HepG2 (cell line): ENCODE results near the gene SYTL3. TPM values are rescaled to one million over a fixed set of nuclear protein-coding genes. Genes with fewer than 3 reads are reported as not detected.
A peak's percentile ranks its signal among the peaks of the same experiment; 100 is the strongest.
"Not testable (repeated sequence)": the region's sequence is repeated elsewhere in the genome, so short reads cannot be mapped to it uniquely, and the experiment has no call there.

Source experiments
- ATAC-seq: fragments of 200-7000 bp; cut with Tn5 transposase; 3 replicates; pipeline ENCODE4 v1.9.1; 2020; ENCODE audit warnings: mild to moderate bottlenecking, moderate library complexity
- BruUV-seq: library from RNA; stranded (reverse); fragments of 400-500 nt; replicated peaks from 2 replicates; lab custom pipeline; 2021; lab: Mats Ljungman, UMichigan
- CTCF ChIA-PET: fragments of 300-600 bp; formaldehyde crosslinking; extraction: SDS; loops from one replicate; lab custom pipeline; 2021; ENCODE audit warnings: low total read pairs, inconsistent platforms, low intra/inter-chr PET ratio; lab: Yijun Ruan, JAX
- POLR2A ChIA-PET: fragments of 350-600 bp; sonication (Branson Sonifier 250); formaldehyde crosslinking; loops from one replicate; lab custom pipeline; 2020; ENCODE audit warnings: antibody characterized with exemption, inconsistent platforms; lab: Yijun Ruan, JAX
- DNase-seq: peaks from one replicate; pipeline ENCODE4 v3.0.0-alpha.2; 2015; ENCODE audit warnings: low spot score
- FAIRE-seq: peaks from 3 replicates; lab custom pipeline; 2011; peaks lifted over from hg19 to GRCh38; lab: Jason Lieb, UNC
- H2AFZ ChIP-seq: one replicate; pipeline ENCODE4 v1.6.1; 2011; ENCODE audit warnings: low read length, inconsistent platforms
- H3K27ac ChIP-seq: fragments of 300-600 bp; 3 replicates; pipeline ENCODE4 v1.8.0; 2011; ENCODE audit warnings: mixed run types, mild to moderate bottlenecking, mixed read lengths, low read length, inconsistent platforms; ENCODE audit not compliant: insufficient read depth; ENCODE audit errors: extremely low read length
- H3K27me3 ChIP-seq, 2 experiments: fragments of 200-600 bp in 1 of 2; 2 replicates in 1 of 2; 3 replicates in 1 of 2; pipeline versions ENCODE4 v1.6.0 to v1.8.0; 2011; ENCODE audit warnings: low read length in 2 of 2, mild to moderate bottlenecking in 2 of 2, moderate library complexity in 2 of 2, inconsistent platforms in 1 of 2; ENCODE audit not compliant: insufficient read depth in 2 of 2, control insufficient read depth in 1 of 2
- H3K36me3 ChIP-seq, 2 experiments: fragments of 200-600 bp in 1 of 2; replicated peaks in 1 of 2; 2 replicates in 1 of 2; 3 replicates in 1 of 2; pipeline versions ENCODE4 v1.5.1 to v1.8.0; 2011; ENCODE audit warnings: low read length in 2 of 2, inconsistent platforms in 1 of 2; ENCODE audit not compliant: insufficient read depth in 2 of 2, control insufficient read depth in 1 of 2
- H3K4me1 ChIP-seq: 2 replicates; pipeline ENCODE4 v1.5.1; 2012; ENCODE audit warnings: low read length, inconsistent platforms; ENCODE audit not compliant: insufficient read depth
- H3K4me2 ChIP-seq: 2 replicates; pipeline ENCODE4 v1.6.0; 2011; ENCODE audit warnings: low read depth, low read length, inconsistent platforms
- H3K4me3 ChIP-seq, 3 experiments: fragments of 200-600 bp in 1 of 3; sonication (generic), shearing (Covaris generic) in 1 of 3; replicated peaks in 1 of 3; 2 replicates each; pipeline ENCODE4 v1.5.1; 2011 to 2016; ENCODE audit warnings: low read length in 3 of 3, inconsistent platforms in 2 of 3, low read depth in 2 of 3, mild to moderate bottlenecking in 2 of 3, control low read depth in 1 of 3, mixed read lengths in 1 of 3; ENCODE audit not compliant: insufficient read depth in 1 of 3
- H3K79me2 ChIP-seq: one replicate; pipeline ENCODE4 v1.6.1; 2011; ENCODE audit warnings: low read length, inconsistent platforms; ENCODE audit not compliant: insufficient read depth
- H3K9ac ChIP-seq: 2 replicates; pipeline ENCODE4 v1.6.0; 2011; ENCODE audit warnings: mild to moderate bottlenecking, low read depth, low read length, inconsistent platforms; ENCODE audit not compliant: insufficient read depth
- H3K9me3 ChIP-seq: 2 replicates; pipeline ENCODE4 v1.5.1; 2012; ENCODE audit warnings: mild to moderate bottlenecking, low read length
- H4K20me1 ChIP-seq: 2 replicates; pipeline ENCODE4 v1.6.0; 2011; ENCODE audit warnings: inconsistent platforms, mild to moderate bottlenecking, low read length, moderate library complexity; ENCODE audit not compliant: insufficient read depth
- ATF3 ChIP-seq: sonication (generic); formaldehyde crosslinking; IDR thresholded peaks from 2 replicates; pipeline ENCODE4 v1.4.0; 2020; ENCODE audit warnings: missing genetic modification reagents
- CREM ChIP-seq, 2 experiments: sonication (generic) in 1 of 2; formaldehyde crosslinking in 1 of 2; IDR thresholded peaks; 2 replicates each; pipeline versions ENCODE4 v1.4.0 to v1.6.1; 2016 to 2020; ENCODE audit warnings: antibody characterized with exemption in 1 of 2, mild to moderate bottlenecking in 1 of 2, missing genetic modification reagents in 1 of 2
- EP300 ChIP-seq, 3 experiments: sonication (generic) in 1 of 3; formaldehyde crosslinking in 1 of 3; IDR thresholded peaks; 2 replicates each; pipeline versions ENCODE4 v1.5.1 to v1.6.1; 2011 to 2020; ENCODE audit warnings: low read depth in 2 of 3, low read length in 2 of 3, borderline replicate concordance in 1 of 3, improper control_type of control experiment in 1 of 3, mild to moderate bottlenecking in 1 of 3, missing genetic modification reagents in 1 of 3, moderate library complexity in 1 of 3
- FOSL1 ChIP-seq: sonication (generic); formaldehyde crosslinking; IDR thresholded peaks from 2 replicates; pipeline ENCODE4 v1.9.0; 2021; ENCODE audit warnings: missing genetic modification reagents, borderline replicate concordance
- FOSL2 ChIP-seq: sonication (generic); formaldehyde crosslinking; IDR thresholded peaks from 2 replicates; pipeline ENCODE4 v1.4.0; 2020; ENCODE audit warnings: missing genetic modification reagents
- HNF1A ChIP-seq, 2 experiments: sonication (generic) in 1 of 2; formaldehyde crosslinking in 1 of 2; IDR thresholded peaks; 2 replicates each; pipeline versions ENCODE4 v1.4.0 to v1.6.1; 2016 to 2020; ENCODE audit warnings: borderline replicate concordance in 1 of 2, low read depth in 1 of 2, mild to moderate bottlenecking in 1 of 2, missing genetic modification reagents in 1 of 2
- JUNB ChIP-seq: sonication (generic); formaldehyde crosslinking; IDR thresholded peaks from 2 replicates; pipeline ENCODE4 v1.8.0; 2022; ENCODE audit warnings: missing genetic modification reagents, mild to moderate bottlenecking, borderline replicate concordance
- NR2F1 ChIP-seq, 2 experiments: fragments of 450-650 bp in 1 of 2; formaldehyde crosslinking in 1 of 2; IDR thresholded peaks; 2 replicates each; pipeline versions ENCODE4 v1.5.0 to v1.6.1; 2016 to 2020; ENCODE audit warnings: mild to moderate bottlenecking in 1 of 2, missing compliant biosample characterization in 1 of 2, missing genetic modification reagents in 1 of 2, moderate library complexity in 1 of 2
- NR2F6 ChIP-seq, 2 experiments: IDR thresholded peaks; 2 replicates each; pipeline ENCODE4 v1.6.1; 2016; ENCODE audit warnings: antibody characterized with exemption in 1 of 2, mild to moderate bottlenecking in 1 of 2
- RARA ChIP-seq: IDR thresholded peaks from 2 replicates; pipeline ENCODE4 v1.6.1; 2016; ENCODE audit warnings: missing genetic modification reagents, missing compliant biosample characterization
- RXRA ChIP-seq: sonication (generic); formaldehyde crosslinking; IDR thresholded peaks from 2 replicates; pipeline ENCODE4 v1.5.1; 2020; ENCODE audit warnings: missing genetic modification reagents
- RXRB ChIP-seq: IDR thresholded peaks from 2 replicates; pipeline ENCODE4 v1.6.1; 2016; ENCODE audit warnings: borderline replicate concordance, missing genetic modification reagents, missing compliant biosample characterization
- SAP130 ChIP-seq: IDR thresholded peaks from 2 replicates; pipeline ENCODE4 v1.6.1; 2016; ENCODE audit warnings: low read depth
- SKI ChIP-seq: fragments of 450-650 bp; IDR thresholded peaks from one replicate; pipeline ENCODE4 v1.6.1; 2018; ENCODE audit warnings: mild to moderate bottlenecking; ENCODE audit not compliant: partially characterized antibody
- TCF7 ChIP-seq: sonication (generic); IDR thresholded peaks from 2 replicates; pipeline ENCODE4 v1.6.1; 2016; ENCODE audit warnings: antibody characterized with exemption, low read depth
- ZNF503 ChIP-seq: sonication (generic); formaldehyde crosslinking; IDR thresholded peaks from 2 replicates; pipeline ENCODE4 v1.4.0; 2020; ENCODE audit warnings: missing genetic modification reagents
- WGBS: methylation state at CpG from one replicate; pipeline ENCODE4 v1.1.6; 2017; ENCODE audit warnings: low lambda C conversion rate; 5-methylcytosine and 5-hydroxymethylcytosine counted together
- in situ Hi-C: cut with HindIII; loops from 2 replicates; pipeline ENCODE4 v1.10.0; 2017; ENCODE audit warnings: low pct_unique_long_range_greater_than_20kb; ENCODE audit not compliant: extremely low pct_ligation_motif_present
- intact Hi-C: fragments of 100-400 bp; cut with micrococcal nuclease; formaldehyde crosslinking; loops from one replicate; pipeline ENCODE4 v1.10.0; 2022; ENCODE audit not compliant: unreplicated experiment
- polyA plus RNA-seq, 8 experiments: library from polyadenylated mRNA; depleted of rRNA in 3 of 8; stranded (reverse) in 7 of 8; unstranded in 1 of 8; fragments of >200 nt; fragmentation: Illumina TruSeq in 4 of 8; extraction: Trizol in 4 of 8; gene quantifications; 2 replicates each; pipeline versions ENCODE4 v1.2.1 to v1.2.3, GENCODE V29; 2011 to 2016; ENCODE audit warnings: low read depth in 4 of 8, missing spikeins in 1 of 8, mixed read lengths in 1 of 8; ENCODE audit not compliant: insufficient read depth in 1 of 8
- total RNA-seq, 5 experiments: library from RNA; depleted of rRNA; stranded (reverse); fragments of >200 nt; fragmentation: Illumina TruSeq; extraction: Trizol; gene quantifications; 2 replicates each; pipeline ENCODE4 v1.2.3, GENCODE V29; 2016; ENCODE audit warnings: low read depth in 1 of 5

SYTL3 gene
- total and polyA plus RNA-seq, 2 of the 13 experiments (the other 11 are each of a cell fraction or from before 2014, with no cell fraction given): 0.11 to 0.28 TPM

DNA sequence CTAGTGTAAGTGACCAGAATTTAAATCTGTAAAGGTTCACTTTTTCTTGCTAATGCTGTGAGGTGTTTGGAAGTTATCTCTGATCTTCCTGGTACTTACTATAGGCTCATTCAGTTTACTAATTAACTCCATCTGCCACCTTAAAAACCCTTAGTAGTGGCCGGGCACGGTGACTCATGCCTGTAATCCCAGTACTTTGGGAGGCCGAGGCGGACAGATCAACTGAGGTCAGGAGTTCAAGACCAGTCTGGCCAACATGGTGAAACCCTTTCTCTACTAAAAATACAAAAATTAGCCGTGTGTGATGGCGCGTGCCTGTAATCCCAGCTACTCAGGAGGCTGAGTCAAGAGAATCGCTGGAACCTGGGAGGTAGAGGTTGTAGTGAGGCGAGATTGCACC, 7.1 kb downstream of the SYTL3 start:
- FAIRE-seq: peak; percentile 48
- H3K79me2 ChIP-seq; in situ Hi-C loops; intact Hi-C loops; CTCF ChIA-PET; H2AFZ ChIP-seq; BruUV-seq; H3K9me3 ChIP-seq; H3K9ac ChIP-seq; H4K20me1 ChIP-seq; POLR2A ChIA-PET; H3K27ac ChIP-seq; H3K4me3 ChIP-seq; H3K36me3 ChIP-seq; TF ChIP-seq CREM (CRISPR knock-in tag; IDR thresholded peaks at IDR 0.05); HNF1A (CRISPR knock-in tag; IDR thresholded peaks at IDR 0.05; ENCODE audit: borderline replicate concordance); EP300 (IDR thresholded peaks at IDR 0.05; ENCODE audit: low read depth in 2 of 2, low read length in 2 of 2); NR2F6 (CRISPR knock-in tag; IDR thresholded peaks at IDR 0.05): not testable (repeated sequence)
- 0 out of 2 replicates have a peak, but pooled peaks have one; percentile 16 for TF ChIP-seq CREM (IDR thresholded peaks at IDR 0.05)
- peak; percentile 23; the same call in 1 of the 2 replicates for TF ChIP-seq RXRB
- TF ChIP-seq ZNF503: peak; percentile 40; the same call in 1 of the 2 replicates
- 0 out of 2 replicates have a peak, but pooled peaks have one; percentile 25 for TF ChIP-seq JUNB (CRISPR knock-in tag)
- TF ChIP-seq RARA (CRISPR knock-in tag): peak; percentile 93
- TF ChIP-seq SKI: peak; percentile 64
- peak; percentile 23; the same call in 1 of the 2 replicates for TF ChIP-seq SAP130 (CRISPR knock-in tag)
- peak; percentile 54; the same call in 1 of the 2 replicates for TF ChIP-seq TCF7
- peak; percentile 78; the same call in 1 of the 2 replicates for TF ChIP-seq RXRA
- peak; percentile 81 for TF ChIP-seq ATF3 (CRISPR knock-in tag)
- TF ChIP-seq FOSL1 (CRISPR knock-in tag): peak; percentile 78
- peak in 1 of 2 experiments; percentile 44; a peak in 2 of 4 replicates for TF ChIP-seq NR2F1 (CRISPR knock-in tag; IDR thresholded peaks at IDR 0.05)
- TF ChIP-seq HNF1A (IDR thresholded peaks at IDR 0.05; ENCODE audit: low read depth): peak; percentile 53
- 0 out of 2 replicates have a peak, but pooled peaks have one; percentile 25 for TF ChIP-seq EP300 (CRISPR knock-in tag; IDR thresholded peaks at IDR 0.05; ENCODE audit: borderline replicate concordance)
- TF ChIP-seq NR2F6 (IDR thresholded peaks at IDR 0.05): 0 out of 2 replicates have a peak, but pooled peaks have one; percentile 22
- peak; percentile 90 for TF ChIP-seq FOSL2 (CRISPR knock-in tag)
- H3K4me1 ChIP-seq: peaks cover 40% of the 10 kb centered on the region
- peak; percentile 16 for ATAC-seq
- peak overlapping the region; percentile 6; the same call in 1 of the 2 replicates for H3K4me2 ChIP-seq
- peaks cover 0 to 34% of the 10 kb centered on the region in 2 experiments; a peak in 2 of 5 replicates for H3K27me3 ChIP-seq
- 4% methylated on average over 9 of the region's 9 CpGs for WGBS
- DNase-seq: peak; percentile 43
